GM18951 (cell line): ENCODE data around the gene SF3B4.
"Not testable (repeated sequence)": the region's sequence is repeated elsewhere in the genome, so short reads cannot be mapped to it uniquely, and the experiment has no call there.

ENCODE experiments used
- POLR2A ChIP-seq: IDR thresholded peaks from 4 replicates; pipeline ENCODE4 v1.6.1; 2011; ENCODE audit warnings: mild to moderate bottlenecking; ENCODE audit not compliant: insufficient read length, insufficient read depth; ENCODE audit errors: extremely low read depth
- in situ Hi-C: fragments of 300-500 bp; cut with MboI; formaldehyde crosslinking; loops from one replicate; pipeline ENCODE4 v1.12.0; 2022; ENCODE audit warnings: low sequenced_read_pairs, mixed read lengths, inconsistent platforms; ENCODE audit not compliant: unreplicated experiment

SF3B4 gene

GRCh38 chr1:149942885-149943284, 15.3 kb upstream of the SF3B4 start:
- in situ Hi-C loops: no loop called here
- TF ChIP-seq POLR2A: no peak

- in situ Hi-C loops: no loop called here
- TF ChIP-seq POLR2A: no peak
These were observed 14.6 kb upstream of the SF3B4 start for GRCh38 chr1:149942207-149942606.

- no peak for TF ChIP-seq POLR2A
- in situ Hi-C loops: no loop called here
These were observed 12.8 kb upstream of the SF3B4 start for GRCh38 chr1:149940427-149940826.

GRCh38 chr1:149938668-149939003, 11.0 kb upstream of the SF3B4 start:
- in situ Hi-C loops: not testable (repeated sequence)

- in situ Hi-C loops: no loop called here
- no peak for TF ChIP-seq POLR2A
These were observed 10.2 kb upstream of the SF3B4 start for GRCh38 chr1:149937759-149938158.

- in situ Hi-C loops: no loop called here
- TF ChIP-seq POLR2A: no peak
These were observed 9.5 kb upstream of the SF3B4 start for GRCh38 chr1:149936992-149937705.

- no peak for TF ChIP-seq POLR2A
- in situ Hi-C loops: no loop called here
These were observed 8.8 kb upstream of the SF3B4 start, which contains the start of gene MTMR11 for GRCh38 chr1:149936170-149936991. Gene MTMR11 (minus strand): TSS chr1:149936879. CDS start chr1:149936647, 232 bp downstream.

- in situ Hi-C loops: no loop called here
- TF ChIP-seq POLR2A: no peak
These were observed 6.8 kb upstream of the SF3B4 start for GRCh38 chr1:149934356-149934755.

GRCh38 chr1:149933208-149933607, 5.6 kb upstream of the SF3B4 start:
- no peak for TF ChIP-seq POLR2A
- in situ Hi-C loops: no loop called here

- no peak for TF ChIP-seq POLR2A
- in situ Hi-C loops: no loop called here
These were observed 4.9 kb upstream of the SF3B4 start for GRCh38 chr1:149932474-149932873.

GRCh38 chr1:149931212-149931790, 3.7 kb upstream of the SF3B4 start:
- TF ChIP-seq POLR2A: no peak
- in situ Hi-C loops: no loop called here

GRCh38 chr1:149929856-149930255, 2.3 kb upstream of the SF3B4 start:
- in situ Hi-C loops: no loop called here
- TF ChIP-seq POLR2A: no peak

- in situ Hi-C loops: no loop called here
These were observed 760 bp upstream of the SF3B4 start for GRCh38 chr1:149928401-149928724.

GRCh38 chr1:149927056-149927562, 494 bp downstream of the SF3B4 start:
- no peak for TF ChIP-seq POLR2A
- in situ Hi-C loops: no loop called here

More at GRCh38 chr1:149928401-149928724, 760 bp upstream of the SF3B4 start:
- no peak for TF ChIP-seq POLR2A
